HG03039 (cell line): Measurements from ENCODE around the gene DNAJC3.

Source experiments
- ATAC-seq: cut with Tn5 transposase; IDR thresholded peaks from one replicate; pipeline ENCODE4 v1.9.1; 2021; ENCODE audit warnings: mild to moderate bottlenecking, moderate library complexity; ENCODE audit not compliant: unreplicated experiment

Gene DNAJC3

DNA sequence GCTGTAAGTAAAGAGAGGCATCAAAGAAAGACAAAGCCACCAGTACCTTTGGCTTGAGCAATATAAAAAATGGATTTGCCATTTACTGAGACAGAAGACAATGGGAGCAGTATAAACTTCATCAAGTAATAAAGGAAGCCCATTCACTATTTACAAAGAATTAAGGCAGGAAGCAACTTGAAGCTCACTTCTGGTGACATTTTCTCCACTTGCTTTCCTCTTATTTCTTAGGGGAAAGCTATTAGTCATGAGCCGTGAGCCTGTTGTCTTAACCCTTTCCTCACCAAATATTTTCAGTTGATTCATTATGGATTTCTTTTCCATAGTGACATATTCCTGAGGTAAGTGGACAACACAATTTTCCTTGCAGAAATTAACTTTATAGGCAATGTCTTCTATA is 156.8 kb downstream of the DNAJC3 start:
- ATAC-seq = no peak

DNA sequence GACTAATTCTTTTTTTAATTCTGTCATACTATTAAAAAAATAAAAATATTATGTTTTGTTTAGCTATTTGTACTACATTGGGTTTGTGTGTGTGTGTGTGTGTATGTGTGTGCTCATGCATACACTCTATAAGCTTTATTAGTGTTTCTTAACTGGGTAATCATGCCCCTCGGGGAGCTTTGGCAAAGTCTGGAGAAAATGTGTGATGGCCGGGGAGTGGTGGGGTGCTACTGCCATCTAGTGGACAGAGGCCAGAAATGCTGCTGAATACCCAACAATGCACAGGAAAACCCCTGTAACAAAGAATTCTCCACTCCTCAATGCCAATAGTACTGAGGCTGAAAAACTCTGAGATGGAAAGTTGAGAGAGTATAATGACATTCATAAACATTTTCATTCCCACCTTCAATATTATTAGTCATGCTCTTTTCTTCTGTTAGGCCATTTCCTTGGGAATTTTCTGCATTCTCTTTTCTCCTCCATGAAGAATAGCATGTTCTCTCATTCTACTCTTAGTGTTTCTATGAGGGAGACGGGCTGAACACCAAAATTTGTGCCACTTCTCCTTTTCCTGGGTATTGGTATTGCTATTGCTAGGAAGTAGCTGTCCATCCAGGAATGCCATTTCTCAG is 157.3 kb downstream of the DNAJC3 start:
- peak; percentile 85 for ATAC-seq

GRCh38 chr13:95841894-95842293 is 165.0 kb downstream of the DNAJC3 start:
- no peak for ATAC-seq

DNA sequence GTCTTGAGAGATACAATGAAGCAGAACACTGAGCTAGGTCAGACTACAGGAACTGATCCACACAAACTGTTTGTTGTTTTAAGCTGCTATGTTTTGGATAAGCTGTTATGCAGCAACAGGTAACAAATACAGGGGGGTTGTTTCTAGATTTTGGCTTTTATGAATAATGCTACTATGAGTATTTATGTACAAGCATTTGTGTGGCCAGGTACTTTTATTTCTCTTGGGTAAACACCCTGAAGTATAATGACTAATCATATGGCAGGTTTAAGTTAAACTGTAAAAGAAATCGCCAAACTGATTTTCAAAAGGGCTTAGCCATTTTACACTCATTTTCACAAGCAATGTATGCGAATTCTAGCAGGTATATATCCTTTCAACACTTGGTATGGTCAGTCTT is 166.0 kb downstream of the DNAJC3 start:
- ATAC-seq = no peak
